ENCODE data around the gene MCF2L. TPM values are rescaled to one million over a fixed set of nuclear protein-coding genes. Genes with fewer than 3 reads are reported as not detected.

The MCF2L gene
- total and polyA plus RNA-seq, 2 experiments from 2014 or later, result 4.8 to 25.6 TPM

GRCh38 chr13:113125506-113126264, 156.7 kb downstream of the MCF2L start:
- TF ChIP-seq POLR2AphosphoS5 (IDR thresholded peaks at IDR 0.05; ENCODE audit: low read depth) (no peak), ZNF331 (CRISPR knock-in tag; IDR thresholded peaks at IDR 0.05; ENCODE audit: low read depth) (no peak), CTCF (conservative IDR thresholded peaks at IDR 0.05; ENCODE audit: low read depth in 2 of 2) (no peak), NANOG (IDR thresholded peaks at IDR 0.05; ENCODE audit: borderline replicate concordance) (no peak), STAT1 (IDR thresholded peaks at IDR 0.05; ENCODE audit: unreplicated experiment) (no peak)
- TF ChIP-seq, protein P1, sequence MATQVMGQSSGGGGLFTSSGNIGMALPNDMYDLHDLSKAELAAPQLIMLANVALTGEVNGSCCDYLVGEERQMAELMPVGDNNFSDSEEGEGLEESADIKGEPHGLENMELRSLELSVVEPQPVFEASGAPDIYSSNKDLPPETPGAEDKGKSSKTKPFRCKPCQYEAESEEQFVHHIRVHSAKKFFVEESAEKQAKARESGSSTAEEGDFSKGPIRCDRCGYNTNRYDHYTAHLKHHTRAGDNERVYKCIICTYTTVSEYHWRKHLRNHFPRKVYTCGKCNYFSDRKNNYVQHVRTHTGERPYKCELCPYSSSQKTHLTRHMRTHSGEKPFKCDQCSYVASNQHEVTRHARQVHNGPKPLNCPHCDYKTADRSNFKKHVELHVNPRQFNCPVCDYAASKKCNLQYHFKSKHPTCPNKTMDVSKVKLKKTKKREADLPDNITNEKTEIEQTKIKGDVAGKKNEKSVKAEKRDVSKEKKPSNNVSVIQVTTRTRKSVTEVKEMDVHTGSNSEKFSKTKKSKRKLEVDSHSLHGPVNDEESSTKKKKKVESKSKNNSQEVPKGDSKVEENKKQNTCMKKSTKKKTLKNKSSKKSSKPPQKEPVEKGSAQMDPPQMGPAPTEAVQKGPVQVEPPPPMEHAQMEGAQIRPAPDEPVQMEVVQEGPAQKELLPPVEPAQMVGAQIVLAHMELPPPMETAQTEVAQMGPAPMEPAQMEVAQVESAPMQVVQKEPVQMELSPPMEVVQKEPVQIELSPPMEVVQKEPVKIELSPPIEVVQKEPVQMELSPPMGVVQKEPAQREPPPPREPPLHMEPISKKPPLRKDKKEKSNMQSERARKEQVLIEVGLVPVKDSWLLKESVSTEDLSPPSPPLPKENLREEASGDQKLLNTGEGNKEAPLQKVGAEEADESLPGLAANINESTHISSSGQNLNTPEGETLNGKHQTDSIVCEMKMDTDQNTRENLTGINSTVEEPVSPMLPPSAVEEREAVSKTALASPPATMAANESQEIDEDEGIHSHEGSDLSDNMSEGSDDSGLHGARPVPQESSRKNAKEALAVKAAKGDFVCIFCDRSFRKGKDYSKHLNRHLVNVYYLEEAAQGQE (IDR thresholded peaks at IDR 0.05; ENCODE audit: unreplicated experiment), result no peak
- TF ChIP-seq, protein P2, sequence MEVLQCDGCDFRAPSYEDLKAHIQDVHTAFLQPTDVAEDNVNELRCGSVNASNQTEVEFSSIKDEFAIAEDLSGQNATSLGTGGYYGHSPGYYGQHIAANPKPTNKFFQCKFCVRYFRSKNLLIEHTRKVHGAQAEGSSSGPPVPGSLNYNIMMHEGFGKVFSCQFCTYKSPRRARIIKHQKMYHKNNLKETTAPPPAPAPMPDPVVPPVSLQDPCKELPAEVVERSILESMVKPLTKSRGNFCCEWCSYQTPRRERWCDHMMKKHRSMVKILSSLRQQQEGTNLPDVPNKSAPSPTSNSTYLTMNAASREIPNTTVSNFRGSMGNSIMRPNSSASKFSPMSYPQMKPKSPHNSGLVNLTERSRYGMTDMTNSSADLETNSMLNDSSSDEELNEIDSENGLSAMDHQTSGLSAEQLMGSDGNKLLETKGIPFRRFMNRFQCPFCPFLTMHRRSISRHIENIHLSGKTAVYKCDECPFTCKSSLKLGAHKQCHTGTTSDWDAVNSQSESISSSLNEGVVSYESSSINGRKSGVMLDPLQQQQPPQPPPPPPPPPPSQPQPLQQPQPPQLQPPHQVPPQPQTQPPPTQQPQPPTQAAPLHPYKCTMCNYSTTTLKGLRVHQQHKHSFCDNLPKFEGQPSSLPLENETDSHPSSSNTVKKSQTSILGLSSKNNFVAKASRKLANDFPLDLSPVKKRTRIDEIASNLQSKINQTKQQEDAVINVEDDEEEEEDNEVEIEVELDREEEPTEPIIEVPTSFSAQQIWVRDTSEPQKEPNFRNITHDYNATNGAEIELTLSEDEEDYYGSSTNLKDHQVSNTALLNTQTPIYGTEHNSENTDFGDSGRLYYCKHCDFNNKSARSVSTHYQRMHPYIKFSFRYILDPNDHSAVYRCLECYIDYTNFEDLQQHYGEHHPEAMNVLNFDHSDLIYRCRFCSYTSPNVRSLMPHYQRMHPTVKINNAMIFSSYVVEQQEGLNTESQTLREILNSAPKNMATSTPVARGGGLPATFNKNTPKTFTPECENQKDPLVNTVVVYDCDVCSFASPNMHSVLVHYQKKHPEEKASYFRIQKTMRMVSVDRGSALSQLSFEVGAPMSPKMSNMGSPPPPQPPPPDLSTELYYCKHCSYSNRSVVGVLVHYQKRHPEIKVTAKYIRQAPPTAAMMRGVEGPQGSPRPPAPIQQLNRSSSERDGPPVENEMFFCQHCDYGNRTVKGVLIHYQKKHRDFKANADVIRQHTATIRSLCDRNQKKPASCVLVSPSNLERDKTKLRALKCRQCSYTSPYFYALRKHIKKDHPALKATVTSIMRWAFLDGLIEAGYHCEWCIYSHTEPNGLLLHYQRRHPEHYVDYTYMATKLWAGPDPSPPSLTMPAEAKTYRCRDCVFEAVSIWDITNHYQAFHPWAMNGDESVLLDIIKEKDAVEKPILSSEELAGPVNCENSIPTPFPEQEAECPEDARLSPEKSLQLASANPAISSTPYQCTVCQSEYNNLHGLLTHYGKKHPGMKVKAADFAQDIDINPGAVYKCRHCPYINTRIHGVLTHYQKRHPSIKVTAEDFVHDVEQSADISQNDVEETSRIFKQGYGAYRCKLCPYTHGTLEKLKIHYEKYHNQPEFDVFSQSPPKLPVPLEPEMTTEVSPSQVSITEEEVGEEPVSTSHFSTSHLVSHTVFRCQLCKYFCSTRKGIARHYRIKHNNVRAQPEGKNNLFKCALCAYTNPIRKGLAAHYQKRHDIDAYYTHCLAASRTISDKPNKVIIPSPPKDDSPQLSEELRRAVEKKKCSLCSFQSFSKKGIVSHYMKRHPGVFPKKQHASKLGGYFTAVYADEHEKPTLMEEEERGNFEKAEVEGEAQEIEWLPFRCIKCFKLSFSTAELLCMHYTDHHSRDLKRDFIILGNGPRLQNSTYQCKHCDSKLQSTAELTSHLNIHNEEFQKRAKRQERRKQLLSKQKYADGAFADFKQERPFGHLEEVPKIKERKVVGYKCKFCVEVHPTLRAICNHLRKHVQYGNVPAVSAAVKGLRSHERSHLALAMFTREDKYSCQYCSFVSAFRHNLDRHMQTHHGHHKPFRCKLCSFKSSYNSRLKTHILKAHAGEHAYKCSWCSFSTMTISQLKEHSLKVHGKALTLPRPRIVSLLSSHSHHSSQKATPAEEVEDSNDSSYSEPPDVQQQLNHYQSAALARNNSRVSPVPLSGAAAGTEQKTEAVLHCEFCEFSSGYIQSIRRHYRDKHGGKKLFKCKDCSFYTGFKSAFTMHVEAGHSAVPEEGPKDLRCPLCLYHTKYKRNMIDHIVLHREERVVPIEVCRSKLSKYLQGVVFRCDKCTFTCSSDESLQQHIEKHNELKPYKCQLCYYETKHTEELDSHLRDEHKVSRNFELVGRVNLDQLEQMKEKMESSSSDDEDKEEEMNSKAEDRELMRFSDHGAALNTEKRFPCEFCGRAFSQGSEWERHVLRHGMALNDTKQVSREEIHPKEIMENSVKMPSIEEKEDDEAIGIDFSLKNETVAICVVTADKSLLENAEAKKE (CRISPR knock-in tag; IDR thresholded peaks at IDR 0.05), result no peak
- Histone ChIP-seq H3K27me3 (ENCODE audit: insufficient read depth) (no peaks in the 10 kb centered on the region), H3K27ac (ENCODE audit: low read depth) (no peak overlapping the region), H2AFZ (no peak overlapping the region), H3K4me1 (ENCODE audit: insufficient read depth) (no peaks in the 10 kb centered on the region), H3K36me3 (ENCODE audit: insufficient read depth) (no peaks in the 10 kb centered on the region), H3K9me2 (ENCODE audit: insufficient read depth) (no peaks in the 10 kb centered on the region), H3K4me2 (no peak overlapping the region), H3F3A (replicated peaks; ENCODE audit: low read depth) (no peaks in the 10 kb centered on the region), H3K4me3 (no peak overlapping the region), H3K79me2 (replicated peaks; ENCODE audit: insufficient read depth) (no peaks in the 10 kb centered on the region), H4K20me1 (replicated peaks; ENCODE audit: insufficient read depth) (no peaks in the 10 kb centered on the region)
- H3K4me3 Mint-ChIP-seq, result no peak overlapping the region
- DNase-seq (ENCODE audit: low spot score) (no peak), ATAC-seq (no peak)
- no peaks in the 10 kb centered on the region for H3K9me3 Mint-ChIP-seq
- H3K27me3 Mint-ChIP-seq (ENCODE audit: insufficient read depth, low read depth, poor library complexity), result peaks cover 17% of the 10 kb centered on the region
- H3K36me3 Mint-ChIP-seq (ENCODE audit: low read depth), result no peaks in the 10 kb centered on the region; the same call in 2 of the 3 replicates
- H3K4me1 Mint-ChIP-seq, result peaks cover 17% of the 10 kb centered on the region
- no peak overlapping the region for H3K27ac Mint-ChIP-seq
